Stimulated activated CD4-positive, alpha-beta T cell treated with anti-CD3 and anti-CD28 coated beads, Interleukin-1b, Interleukin-23, amount 100 ng/mL, for 24 hours (primary cell): Measurements from ENCODE around the gene PPP6R3.

Source experiments
- DNase-seq, 4 experiments: peaks; one replicate each; pipeline ENCODE4 v3.0.0-alpha.2; 2020; ENCODE audit warnings: low read depth in 4 of 4, low spot score in 1 of 4

PPP6R3 gene

GRCh38 chr11:68481579-68482240 is 21.2 kb downstream of the PPP6R3 start:
- DNase-seq = no peak

GRCh38 chr11:68488623-68489022 is 28.1 kb downstream of the PPP6R3 start:
- DNase-seq = no peak

GRCh38 chr11:68495220-68495729 is 34.7 kb downstream of the PPP6R3 start:
- no peak for DNase-seq

- DNase-seq = no peak
Observed at GRCh38 chr11:68495872-68496271, 35.3 kb downstream of the PPP6R3 start.

GRCh38 chr11:68497761-68498160 is 37.2 kb downstream of the PPP6R3 start:
- DNase-seq = no peak

- no peak for DNase-seq
Observed at GRCh38 chr11:68498321-68498720, 37.8 kb downstream of the PPP6R3 start.

GRCh38 chr11:68498903-68499883 is 38.6 kb downstream of the PPP6R3 start:
- no peak for DNase-seq

- DNase-seq = no peak
Observed at GRCh38 chr11:68500206-68500605, 39.7 kb downstream of the PPP6R3 start.

GRCh38 chr11:68501813-68502212 is 41.3 kb downstream of the PPP6R3 start:
- DNase-seq = no peak

GRCh38 chr11:68503251-68503687 is 42.7 kb downstream of the PPP6R3 start:
- no peak for DNase-seq

- DNase-seq = no peak
Observed at GRCh38 chr11:68503792-68504191, 43.2 kb downstream of the PPP6R3 start.

GRCh38 chr11:68504432-68505066 is 44.0 kb downstream of the PPP6R3 start:
- no peak for DNase-seq

GRCh38 chr11:68505596-68505995 is 45.0 kb downstream of the PPP6R3 start:
- no peak for DNase-seq

GRCh38 chr11:68506908-68507307 is 46.4 kb downstream of the PPP6R3 start:
- DNase-seq = no peak

- no peak for DNase-seq
Observed at GRCh38 chr11:68508425-68508824, 47.9 kb downstream of the PPP6R3 start.

- DNase-seq = no peak
Observed at GRCh38 chr11:68509066-68509465, 48.5 kb downstream of the PPP6R3 start.

GRCh38 chr11:68513930-68514487 is 53.5 kb downstream of the PPP6R3 start:
- no peak for DNase-seq

GRCh38 chr11:68517121-68517741 is 56.7 kb downstream of the PPP6R3 start:
- no peak for DNase-seq

GRCh38 chr11:68518191-68518590 is 57.6 kb downstream of the PPP6R3 start:
- DNase-seq = no peak

- DNase-seq = no peak
Observed at GRCh38 chr11:68521969-68522652, 61.6 kb downstream of the PPP6R3 start.
